Measurements from ENCODE around the gene UBE2R2. TPM values are rescaled to one million over a fixed set of nuclear protein-coding genes. Genes with fewer than 3 reads are reported as not detected.
"Not testable (repeated sequence)": the region's sequence is repeated elsewhere in the genome, so short reads cannot be mapped to it uniquely, and the experiment has no call there.

The UBE2R2 gene
- total RNA-seq, 1 donor from 2014 or later, result 48.0 TPM

DNA sequence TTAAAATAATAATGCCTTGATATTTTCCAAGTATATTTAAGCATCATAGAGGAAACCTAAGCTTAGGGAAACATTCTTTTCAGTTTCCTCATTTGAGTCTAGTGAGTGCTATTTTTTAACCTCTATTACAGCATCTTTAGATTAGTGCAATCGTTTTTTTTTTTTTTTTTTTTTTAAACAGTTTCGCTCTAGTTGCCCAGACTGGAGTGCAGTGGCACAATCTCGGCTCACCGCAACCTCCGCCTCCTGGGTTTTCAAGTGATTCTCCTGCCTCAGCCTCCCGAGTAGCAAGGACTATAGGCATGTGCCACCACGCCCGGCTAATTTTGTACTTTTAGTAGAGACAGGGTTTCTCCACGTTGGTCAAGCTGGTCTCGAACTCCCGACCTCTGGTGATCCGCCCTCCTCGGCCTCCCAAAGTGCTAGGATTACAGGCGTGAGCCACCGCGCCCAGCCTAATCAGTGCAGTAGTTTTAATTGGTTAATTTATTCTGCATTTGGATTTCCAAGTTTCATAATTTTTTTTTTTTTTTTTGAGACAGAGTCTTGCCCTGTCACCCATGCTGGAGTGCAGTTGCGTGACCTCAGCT lies 12.8 kb downstream of the UBE2R2 start:
- ATAC-seq; intact Hi-C loops (cut with micrococcal nuclease); DNase-seq: not testable (repeated sequence)

DNA sequence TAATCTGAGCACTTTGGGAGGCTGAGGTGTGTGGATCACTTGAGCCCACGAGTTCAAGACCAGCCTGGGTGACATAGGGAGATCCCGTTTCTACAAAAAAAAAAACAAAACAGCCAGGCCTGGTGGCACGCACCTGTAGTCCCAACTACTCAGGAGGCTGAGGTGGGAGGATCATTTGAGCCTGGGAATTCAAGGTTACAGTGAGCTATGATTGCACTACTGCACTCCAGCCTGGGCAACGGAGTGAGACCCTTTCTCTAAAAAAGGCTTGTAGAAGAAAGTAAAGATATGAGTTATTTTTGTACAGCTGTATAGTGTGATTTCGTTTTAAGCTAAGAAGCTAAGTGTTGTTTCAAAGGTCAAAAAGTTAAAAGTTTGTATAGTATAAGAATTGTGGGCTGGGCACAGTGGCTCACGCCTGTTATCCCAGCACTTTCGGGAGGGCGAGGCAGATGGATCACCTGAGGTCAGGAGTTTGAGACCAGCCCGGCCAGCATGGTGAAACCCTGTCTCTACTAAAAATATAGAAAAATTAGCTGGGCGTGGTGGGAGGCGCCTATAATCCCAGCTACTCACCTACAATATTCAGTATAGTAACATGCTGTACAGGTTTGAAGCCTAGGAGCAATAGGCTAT lies 18.8 kb downstream of the UBE2R2 start:
- DNase-seq (no peak), ATAC-seq (no peak)
- intact Hi-C loops (cut with micrococcal nuclease), result no loop called here

DNA sequence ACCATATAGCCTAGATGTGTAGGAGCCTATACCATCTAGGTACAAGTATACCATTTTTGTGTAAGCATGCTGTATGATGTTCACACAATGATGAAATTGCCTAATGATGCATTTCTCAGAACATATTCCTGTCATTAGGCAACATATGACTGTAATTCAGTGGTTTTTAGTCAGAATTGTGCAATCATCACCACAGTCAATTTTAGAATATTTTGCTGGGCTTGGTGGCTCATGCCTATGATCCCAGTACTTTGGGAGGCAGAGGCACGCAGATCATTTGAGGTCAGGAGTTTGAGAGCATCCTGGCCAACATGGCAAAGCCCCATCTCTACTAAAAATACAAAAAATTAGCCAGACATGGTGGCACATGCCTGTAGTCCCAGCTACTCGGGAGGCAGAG lies 19.3 kb downstream of the UBE2R2 start:
- intact Hi-C loops (cut with micrococcal nuclease); DNase-seq: not testable (repeated sequence)
- ATAC-seq, result peak; percentile 72

DNA sequence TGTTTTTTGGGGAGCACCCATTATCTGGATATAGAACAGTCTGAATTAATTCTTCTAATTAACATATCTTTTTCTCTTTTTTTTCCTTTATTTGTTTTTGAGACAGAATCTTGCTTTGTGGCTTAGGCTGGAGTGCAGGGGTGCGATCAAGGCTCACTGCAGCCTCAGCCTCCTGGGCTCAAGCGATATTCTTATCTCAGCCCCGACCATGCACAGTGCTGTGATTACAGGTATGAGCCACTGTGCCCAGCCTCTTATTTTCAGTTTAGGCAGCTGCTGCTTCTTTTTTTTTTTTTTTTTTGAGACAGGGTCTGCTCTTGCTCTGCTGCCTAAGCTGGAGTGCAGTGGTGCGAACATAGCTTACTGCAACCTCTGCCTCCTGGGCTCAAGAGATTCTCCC lies 20.2 kb downstream of the UBE2R2 start:
- ATAC-seq, result peak; percentile 14
- DNase-seq, result no peak
- intact Hi-C loops (cut with micrococcal nuclease), result no loop called here

DNA sequence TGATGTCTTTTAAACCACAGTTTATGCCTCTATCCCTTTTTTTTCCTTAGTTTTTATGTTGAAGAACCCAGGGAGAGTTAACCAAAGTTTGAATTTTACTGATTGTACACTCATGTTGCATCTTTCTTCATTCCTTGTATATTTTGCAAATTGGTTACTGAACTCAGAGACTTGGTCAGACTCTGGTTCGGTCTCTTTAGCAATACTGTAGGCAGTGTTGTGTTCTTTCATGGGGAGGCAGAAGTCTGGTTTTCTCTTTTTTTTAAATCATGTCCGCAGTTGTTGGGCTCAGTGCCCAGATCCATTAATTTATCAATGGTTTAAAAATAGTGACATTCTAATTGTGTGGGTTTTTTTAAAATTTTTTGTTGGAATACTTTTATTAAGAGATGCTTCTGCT lies 23.4 kb downstream of the UBE2R2 start:
- intact Hi-C loops (cut with micrococcal nuclease), result no loop called here
- no peak for ATAC-seq
- DNase-seq, result no peak

DNA sequence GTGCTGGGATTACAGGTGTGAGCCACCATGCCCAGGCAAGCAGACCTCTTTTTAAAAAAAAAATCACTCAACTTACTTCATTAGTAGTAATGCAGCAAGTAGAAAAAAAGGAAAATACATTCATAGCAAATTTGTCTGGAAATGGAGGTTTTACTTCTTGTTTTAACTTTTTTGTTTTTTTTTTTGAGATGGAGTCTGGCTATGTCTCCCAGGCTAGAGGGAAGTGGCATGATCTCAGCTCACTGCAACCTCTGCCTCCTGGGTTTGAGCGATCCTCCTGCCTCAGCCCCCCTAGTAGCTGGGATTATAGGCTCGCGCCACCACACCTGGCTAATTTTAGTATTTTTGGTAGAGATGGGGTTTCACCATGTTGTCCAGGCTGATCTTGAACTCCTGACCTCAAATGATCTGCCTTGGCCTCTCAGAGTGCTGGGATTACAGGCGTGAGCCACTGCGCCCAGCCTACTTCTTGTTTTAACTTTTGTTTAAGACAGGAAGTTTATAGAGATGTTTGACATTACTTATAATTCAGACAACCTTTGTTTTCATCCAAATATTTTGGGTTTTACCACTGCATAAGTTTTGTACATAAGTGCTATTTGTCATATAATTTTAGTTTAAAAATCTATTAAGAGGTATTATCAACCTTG lies 26.5 kb downstream of the UBE2R2 start:
- intact Hi-C loops (cut with micrococcal nuclease), result no loop called here
- no peak for DNase-seq
- peak; percentile 12 for ATAC-seq

DNA sequence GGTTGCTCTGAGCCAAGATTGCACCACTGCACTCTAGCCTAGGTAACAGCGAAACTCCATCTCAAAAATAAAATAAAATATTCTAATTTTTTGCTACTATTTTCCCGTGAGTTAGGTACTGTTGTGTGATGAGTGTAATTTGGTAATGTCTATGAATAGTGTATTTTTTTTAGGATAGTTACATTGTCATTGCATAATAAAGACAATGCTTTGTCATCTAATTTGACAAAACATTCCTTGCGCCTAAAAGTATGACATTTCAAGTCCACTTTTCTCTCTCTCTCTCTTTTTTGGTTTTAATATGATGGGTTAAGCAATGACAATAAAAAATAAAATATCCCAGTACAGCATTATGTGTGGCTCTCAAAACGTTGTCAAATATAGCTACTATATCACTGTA lies 29.3 kb downstream of the UBE2R2 start:
- no peak for DNase-seq
- intact Hi-C loops (cut with micrococcal nuclease), result no loop called here
- no peak for ATAC-seq

DNA sequence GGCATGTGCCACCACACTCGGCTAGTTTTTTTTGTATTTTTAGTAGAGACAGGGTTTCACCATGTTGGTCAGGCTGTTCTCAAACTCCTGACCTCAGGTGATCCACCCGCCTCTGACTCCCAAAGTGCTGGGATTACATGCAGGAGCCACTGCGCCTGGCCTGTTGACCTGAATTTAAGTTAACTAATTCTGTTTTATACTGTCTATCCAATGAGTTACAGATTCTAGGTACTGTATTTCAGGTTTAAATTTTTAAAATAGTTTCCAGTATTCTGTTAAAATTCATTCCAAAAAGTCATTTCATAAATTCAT lies 30.9 kb downstream of the UBE2R2 start:
- intact Hi-C loops (cut with micrococcal nuclease); ATAC-seq; DNase-seq: not testable (repeated sequence)

DNA sequence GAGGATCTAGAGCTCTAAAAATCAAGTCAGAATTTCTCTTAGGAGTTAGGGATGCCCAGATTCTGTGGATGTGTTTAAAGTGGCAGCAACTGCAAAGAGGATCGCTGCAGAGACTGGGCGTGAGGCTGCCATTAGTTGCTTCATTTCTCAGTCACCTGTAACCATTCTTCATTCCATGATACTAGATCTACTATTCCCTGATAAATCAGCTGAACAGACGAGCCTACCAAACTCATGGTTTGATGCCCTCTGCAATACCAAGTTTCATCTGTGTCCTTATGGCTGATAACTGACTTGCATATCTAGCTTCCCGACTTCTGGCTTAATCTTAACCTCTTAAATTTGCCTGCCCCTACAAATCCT lies 33.3 kb downstream of the UBE2R2 start:
- ATAC-seq (no peak), DNase-seq (no peak)
- intact Hi-C loops (cut with micrococcal nuclease), result no loop called here

DNA sequence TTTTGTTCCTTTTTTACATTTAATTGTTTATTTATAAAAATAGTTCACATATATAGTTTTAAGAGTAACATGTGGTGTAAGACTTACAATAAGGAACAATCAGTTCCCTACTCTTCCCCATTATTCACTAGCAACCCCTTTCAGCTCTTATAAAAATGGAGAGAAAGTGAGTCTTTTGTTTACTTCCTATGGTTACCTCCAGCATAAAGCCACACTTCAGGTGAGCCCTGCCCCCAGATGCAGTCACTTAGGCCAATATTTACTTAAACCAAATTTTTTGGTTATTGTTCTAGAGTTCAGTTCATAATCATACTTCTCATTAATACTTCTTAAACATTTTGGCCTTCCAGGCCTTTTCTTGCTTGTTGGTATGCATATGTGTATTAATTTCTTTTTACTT lies 33.7 kb downstream of the UBE2R2 start:
- intact Hi-C loops (cut with micrococcal nuclease), result no loop called here
- no peak for ATAC-seq
- DNase-seq, result no peak

DNA sequence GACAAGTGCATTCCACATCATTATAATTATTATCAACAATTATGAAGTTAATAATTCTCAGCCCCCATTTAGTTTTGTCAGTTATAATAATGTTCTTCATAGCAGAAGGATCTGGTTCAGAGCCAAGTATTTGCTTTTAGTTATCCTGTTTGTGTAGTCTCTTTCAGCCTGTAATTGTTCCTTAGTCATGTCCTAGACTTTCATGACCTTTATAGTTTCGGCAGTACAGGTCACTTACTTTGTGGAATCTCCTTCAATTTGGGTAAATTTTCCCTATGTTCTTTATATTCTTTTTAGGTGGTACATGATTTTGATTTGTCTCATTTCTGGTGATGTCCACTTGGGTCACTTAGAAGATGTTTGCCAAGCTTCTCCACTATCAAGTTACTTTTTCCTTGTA lies 34.3 kb downstream of the UBE2R2 start:
- intact Hi-C loops (cut with micrococcal nuclease), result no loop called here
- DNase-seq (no peak), ATAC-seq (no peak)

DNA sequence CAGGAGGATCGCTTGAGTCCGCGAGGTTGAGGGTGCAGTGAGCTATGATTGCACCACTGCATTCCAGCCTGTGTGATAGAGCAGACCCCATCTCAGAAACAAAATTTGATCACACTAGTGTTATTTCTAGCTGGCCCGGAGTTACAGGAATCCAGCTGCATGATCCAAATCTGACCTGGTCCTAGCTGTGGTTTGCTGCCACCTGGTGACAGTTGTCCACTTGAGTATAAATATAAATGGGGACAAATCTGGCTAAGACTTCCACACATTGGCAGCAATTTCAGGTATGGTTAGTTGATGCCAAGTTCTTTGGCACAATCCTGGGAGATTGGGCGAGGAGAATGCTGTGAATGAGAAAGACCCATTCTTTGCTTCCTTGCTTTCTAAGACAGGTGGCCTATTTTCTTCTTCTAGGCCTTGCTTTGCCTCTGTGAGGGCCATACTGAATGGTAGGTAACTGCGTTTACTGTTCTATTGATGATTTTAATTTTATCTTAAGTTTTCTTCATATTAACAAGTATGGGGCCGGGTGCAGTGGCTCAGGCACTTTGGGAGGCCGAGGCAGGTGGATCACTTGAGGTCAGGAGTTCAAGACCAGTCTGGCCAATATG lies 35.4 kb downstream of the UBE2R2 start:
- peak; percentile 72 for DNase-seq
- ATAC-seq, result peak; percentile 84
- intact Hi-C loops (cut with micrococcal nuclease), result no loop called here

DNA sequence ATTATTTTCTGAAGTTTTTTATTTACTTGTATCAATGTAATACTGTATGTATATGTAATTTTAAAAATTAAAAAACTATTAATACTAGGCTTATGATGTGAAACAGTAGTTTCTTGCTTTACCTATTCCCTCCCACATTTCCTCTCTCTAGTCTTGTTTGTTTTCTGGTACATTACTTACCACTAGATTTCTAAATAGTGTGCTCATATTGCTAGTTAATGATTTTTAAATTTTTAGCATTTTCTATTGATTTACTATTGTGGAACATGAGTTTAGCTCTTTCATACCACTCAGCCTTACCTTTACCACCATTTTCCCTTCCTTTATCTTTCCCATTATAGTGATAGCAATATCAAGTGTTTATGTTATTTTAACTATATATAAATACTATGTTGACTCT lies 39.3 kb downstream of the UBE2R2 start:
- DNase-seq (no peak), ATAC-seq (no peak)
- intact Hi-C loops (cut with micrococcal nuclease), result no loop called here

DNA sequence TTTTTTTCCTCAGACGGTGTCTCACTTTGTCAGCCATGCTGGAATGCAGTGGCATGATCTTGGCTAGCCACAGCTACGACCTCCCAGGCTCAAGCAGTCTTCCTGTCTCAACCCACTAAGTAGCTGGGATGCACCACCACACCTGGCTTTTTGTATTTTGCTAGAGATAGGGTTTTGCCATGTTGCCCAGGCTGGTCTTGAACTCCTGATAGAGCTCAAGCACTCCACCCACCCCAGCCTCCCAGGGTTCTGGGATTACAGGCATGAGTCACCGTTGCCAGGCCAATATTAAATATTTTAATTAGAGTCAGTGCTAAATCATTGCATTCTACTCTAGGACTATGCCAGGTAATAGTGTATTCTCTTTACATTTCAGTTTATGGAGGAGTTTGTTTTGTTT lies 41.5 kb downstream of the UBE2R2 start:
- DNase-seq (no peak), ATAC-seq (no peak)
- intact Hi-C loops (cut with micrococcal nuclease), result no loop called here

DNA sequence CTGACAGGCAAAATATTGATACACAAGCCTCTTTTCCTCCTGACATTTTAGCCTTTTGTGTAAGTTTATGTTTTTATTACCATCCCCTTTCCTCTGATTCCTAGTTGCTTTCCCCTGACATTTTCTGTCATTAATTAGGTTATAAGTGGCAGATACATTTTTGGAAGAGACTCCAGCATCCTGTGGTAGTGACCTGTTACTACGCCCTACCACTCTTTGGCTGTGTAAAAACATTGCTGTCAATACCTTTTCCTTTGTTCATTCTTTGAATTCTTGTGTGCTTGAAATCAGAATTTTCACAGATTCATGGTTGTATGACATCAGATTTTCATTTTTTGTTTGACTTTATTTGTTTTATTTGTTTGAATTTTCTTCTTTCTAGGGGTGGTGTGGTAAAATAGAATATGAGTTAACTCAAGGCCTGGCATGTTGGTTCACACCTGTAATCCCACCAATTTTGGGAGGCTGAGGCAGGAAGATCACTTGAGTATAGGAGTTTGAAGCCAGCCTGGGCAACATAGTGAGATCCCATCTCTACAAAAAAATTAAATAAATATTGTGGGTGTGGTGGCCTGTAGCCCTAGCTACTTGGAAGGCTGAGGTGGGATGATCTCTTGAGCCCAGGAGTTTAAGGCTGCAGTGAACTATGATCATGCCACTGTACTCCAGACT lies 43.4 kb downstream of the UBE2R2 start:
- ATAC-seq, result no peak
- intact Hi-C loops (cut with micrococcal nuclease), result no loop called here
- DNase-seq, result no peak

DNA sequence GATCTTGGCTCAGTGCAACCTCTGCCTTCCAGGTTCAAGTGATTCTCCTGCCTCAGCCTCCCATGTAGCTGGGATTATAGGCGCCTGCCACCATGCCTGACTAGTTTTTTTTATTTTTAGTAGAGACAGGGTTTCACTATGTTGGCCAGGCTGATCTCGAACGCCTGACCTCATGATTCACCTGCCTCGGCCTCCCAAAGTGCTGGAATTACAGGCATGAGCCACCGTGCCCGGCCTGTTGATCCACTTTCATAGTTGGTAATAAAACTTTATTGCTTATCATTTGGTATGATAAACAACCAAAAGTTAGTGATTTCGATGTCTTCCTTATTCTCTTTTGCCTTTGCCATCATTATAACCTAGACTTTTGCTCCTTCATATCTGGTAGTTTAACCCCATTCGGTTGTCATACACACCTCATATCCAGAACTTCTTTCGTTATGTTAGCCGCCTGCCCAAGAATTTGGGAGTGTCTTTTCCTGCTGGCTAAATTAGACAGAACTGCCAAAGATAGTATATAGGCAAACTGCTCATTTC lies 45.0 kb downstream of the UBE2R2 start:
- ATAC-seq (no peak), DNase-seq (no peak)
- intact Hi-C loops (cut with micrococcal nuclease), result no loop called here

DNA sequence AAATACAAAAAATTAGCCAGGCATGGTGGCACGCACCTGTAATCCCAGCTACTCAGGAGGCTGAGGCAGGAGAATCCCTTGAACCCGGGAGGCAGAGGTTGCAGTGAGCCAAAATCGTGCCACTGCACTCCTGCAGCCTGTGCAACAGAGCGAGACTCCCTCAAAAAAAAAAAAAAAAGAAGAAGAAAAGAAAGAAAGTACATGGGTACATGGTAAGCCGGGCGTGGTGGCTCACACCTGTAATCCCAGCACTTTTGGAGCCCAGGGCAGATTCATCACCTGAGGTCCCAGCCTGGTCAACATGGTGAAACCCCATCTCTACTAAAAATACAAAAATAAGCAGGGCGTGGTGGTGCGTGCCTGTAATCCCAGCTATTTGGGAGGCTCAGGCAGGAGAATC lies 46.1 kb downstream of the UBE2R2 start:
- not testable (repeated sequence) for ATAC-seq

DNA sequence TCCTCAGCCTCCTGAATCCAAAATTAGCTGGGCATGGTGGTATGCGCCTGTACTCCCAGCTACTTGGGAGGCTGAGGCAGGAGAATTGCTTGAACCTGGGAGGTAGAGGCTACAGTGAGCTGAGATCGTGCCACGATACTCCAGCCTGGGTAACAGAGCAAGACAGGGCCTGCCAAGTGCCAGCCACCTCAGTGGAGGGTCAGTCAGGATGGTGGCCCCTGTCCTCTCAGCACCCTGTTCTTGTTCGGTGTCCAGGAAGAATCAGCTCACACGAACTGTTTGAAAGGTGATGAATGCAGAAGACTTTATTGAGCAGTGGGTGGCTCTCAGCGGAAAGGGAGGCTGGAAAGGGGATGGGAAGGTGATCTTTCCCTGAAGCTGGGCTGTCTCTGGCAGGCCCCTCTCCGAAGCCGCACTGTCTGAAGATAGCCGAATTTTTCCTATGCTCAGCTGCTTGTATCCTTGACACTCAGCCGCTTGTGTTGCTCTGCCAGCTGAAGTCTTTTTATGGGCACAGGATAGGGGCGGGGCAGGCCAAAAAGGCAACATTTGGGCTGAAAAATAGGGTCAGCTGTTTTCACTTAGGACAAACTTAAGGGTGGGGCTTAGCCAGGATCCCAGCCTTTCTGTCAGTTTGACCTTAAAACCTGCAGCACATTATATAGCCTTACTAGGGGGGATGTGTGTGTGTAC lies 50.9 kb downstream of the UBE2R2 start:
- DNase-seq, result peak; percentile 69
- ATAC-seq, result peak; percentile 89
- intact Hi-C loops (cut with micrococcal nuclease), result no loop called here

More for the DNA sequence above, 46.1 kb downstream of the UBE2R2 start:
- DNase-seq; intact Hi-C loops (cut with micrococcal nuclease): not testable (repeated sequence)

DNA sequence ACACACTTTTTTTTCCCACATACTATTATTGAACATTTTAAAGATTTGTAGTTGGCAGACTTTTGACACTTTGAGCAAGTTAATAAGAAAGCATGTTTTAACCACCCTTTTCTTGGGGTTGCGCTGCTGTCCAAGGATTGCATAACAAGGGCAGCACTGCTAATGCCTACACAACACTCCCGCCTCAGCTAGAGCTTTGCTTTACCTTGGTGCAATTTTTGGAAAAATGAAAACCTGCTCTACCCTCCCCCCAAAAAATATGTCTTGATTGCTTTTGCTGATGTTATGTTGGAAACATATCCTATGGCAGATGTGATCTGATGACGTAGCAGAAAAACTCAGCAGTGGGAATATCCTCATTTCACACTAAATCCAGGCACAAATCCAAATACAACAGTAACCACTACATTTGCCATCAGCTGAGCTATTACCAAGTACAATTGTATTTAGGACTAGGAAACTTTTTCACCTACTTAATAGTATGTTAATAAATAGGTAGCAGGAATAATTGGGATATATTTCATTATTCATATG lies 51.5 kb downstream of the UBE2R2 start:
- ATAC-seq (peak; percentile 77), DNase-seq (no peak)
- intact Hi-C loops (cut with micrococcal nuclease), result no loop called here

All from left ventricle myocardium superior (tissue), 1 donor.